Spinal cord (tissue), 10 donors: ENCODE data around the gene SKIDA1. TPM values are rescaled to one million over a fixed set of nuclear protein-coding genes. Genes with fewer than 3 reads are reported as not detected.

Experiments
- DNase-seq, 6 donors: peaks; one replicate each; pipeline versions ENCODE4 v3.0.0 to v3.0.0-alpha.2; 2013 to 2015; ENCODE audit warnings: low spot score in 6 of 6, low read depth in 4 of 6
- H3K27ac ChIP-seq: one replicate; pipeline ENCODE4 v1.5.1; 2013; ENCODE audit warnings: low read depth, low read length, control low read depth
- H3K27me3 ChIP-seq: one replicate; pipeline ENCODE4 v1.6.1; 2013; ENCODE audit warnings: low read length; ENCODE audit not compliant: control insufficient read depth, insufficient read depth
- H3K36me3 ChIP-seq: one replicate; pipeline ENCODE4 v1.6.1; 2013; ENCODE audit warnings: low read length; ENCODE audit not compliant: control insufficient read depth, insufficient read depth
- H3K4me1 ChIP-seq: one replicate; pipeline ENCODE4 v1.6.1; 2013; ENCODE audit warnings: low read length; ENCODE audit not compliant: control insufficient read depth, insufficient read depth
- H3K4me3 ChIP-seq: one replicate; pipeline ENCODE4 v1.5.1; 2013; ENCODE audit warnings: low read depth, low read length, control low read depth
- H3K9me3 ChIP-seq: one replicate; pipeline ENCODE4 v1.6.1; 2013; ENCODE audit warnings: low read length; ENCODE audit not compliant: control insufficient read depth, insufficient read depth
- WGBS: methylation state at CpG from one replicate; pipeline ENCODE4 v1.1.5; 2013; ENCODE audit warnings: missing lambda C conversion rate; ENCODE audit not compliant: insufficient coverage; 5-methylcytosine and 5-hydroxymethylcytosine counted together
- polyA plus RNA-seq, 2 donors: library from polyadenylated mRNA; unstranded; fragments of 120-200 nt; gene quantifications; one replicate each; pipeline ENCODE4 v1.2.1, GENCODE V29; 2013; ENCODE audit not compliant: insufficient read length in 2 of 2
- total RNA-seq, 2 donors: library from RNA; depleted of rRNA in 1 of 2; stranded (reverse); fragments of 120-200 nt in 1 of 2; fragments of >200 nt in 1 of 2; gene quantifications; one replicate each; pipeline versions ENCODE4 v1.2.3 to v1.2.4, GENCODE V29; 2013 to 2014
- donor health status: healthy.

The SKIDA1 gene
- total and polyA plus RNA-seq, 4 donors = 4.5 to 6.1 (median 4.8) TPM

DNA sequence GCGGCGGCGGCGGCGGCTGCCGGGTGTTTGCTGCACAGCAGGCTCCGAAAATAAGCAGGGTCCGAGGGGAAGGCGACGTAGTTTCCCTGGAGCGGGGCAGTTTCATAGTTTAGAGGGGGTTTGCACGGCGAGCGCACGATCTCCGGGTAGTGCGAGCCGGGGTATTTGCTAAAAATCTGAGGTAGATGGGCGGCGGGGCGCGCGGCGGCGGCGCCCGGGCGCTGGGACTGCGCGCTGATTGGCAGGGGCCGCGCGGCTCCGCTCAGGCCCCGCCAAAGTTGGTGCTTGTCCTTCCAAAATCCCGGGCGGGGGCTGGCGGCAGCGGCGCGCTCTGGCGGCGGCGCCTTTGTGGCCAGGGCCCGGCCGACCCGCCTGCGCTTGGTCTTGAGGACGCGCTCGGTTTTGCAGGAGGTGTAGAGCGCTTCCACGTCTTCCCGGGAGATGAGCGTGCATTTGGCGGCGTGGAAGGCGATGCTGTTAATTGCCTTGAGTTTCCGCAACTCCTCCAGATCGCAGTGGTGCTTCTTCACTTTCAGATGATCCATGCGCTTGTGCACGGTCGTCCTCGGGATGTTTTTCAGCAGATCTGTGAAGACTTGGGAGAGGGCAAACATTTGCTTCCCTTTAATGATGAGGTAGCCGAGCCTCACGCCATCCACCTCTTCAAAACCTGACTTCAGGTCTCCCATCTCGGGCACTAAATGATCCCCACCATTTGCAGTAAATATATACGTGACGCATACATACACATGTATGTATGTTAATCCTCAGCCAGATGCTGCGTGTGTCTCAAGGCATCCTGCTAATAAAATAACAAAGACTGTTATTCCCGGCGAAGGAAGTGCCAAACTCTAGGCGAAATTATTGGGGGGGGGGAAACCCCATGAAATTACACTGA is 8.1 kb downstream of the SKIDA1 start:
- Histone ChIP-seq H3K9me3 (no peaks in the 10 kb centered on the region), H3K27me3 (no peaks in the 10 kb centered on the region), H3K27ac (peak overlapping the region; percentile 97), H3K4me1 (peaks cover 7% of the 10 kb centered on the region), H3K4me3 (peak overlapping the region; percentile 78), H3K36me3 (no peaks in the 10 kb centered on the region)
- 0% methylated on average over 64 of the region's 73 CpGs for WGBS
- peak in 3 of 6 donors; percentile 81 to 88 (median 87) for DNase-seq

DNA sequence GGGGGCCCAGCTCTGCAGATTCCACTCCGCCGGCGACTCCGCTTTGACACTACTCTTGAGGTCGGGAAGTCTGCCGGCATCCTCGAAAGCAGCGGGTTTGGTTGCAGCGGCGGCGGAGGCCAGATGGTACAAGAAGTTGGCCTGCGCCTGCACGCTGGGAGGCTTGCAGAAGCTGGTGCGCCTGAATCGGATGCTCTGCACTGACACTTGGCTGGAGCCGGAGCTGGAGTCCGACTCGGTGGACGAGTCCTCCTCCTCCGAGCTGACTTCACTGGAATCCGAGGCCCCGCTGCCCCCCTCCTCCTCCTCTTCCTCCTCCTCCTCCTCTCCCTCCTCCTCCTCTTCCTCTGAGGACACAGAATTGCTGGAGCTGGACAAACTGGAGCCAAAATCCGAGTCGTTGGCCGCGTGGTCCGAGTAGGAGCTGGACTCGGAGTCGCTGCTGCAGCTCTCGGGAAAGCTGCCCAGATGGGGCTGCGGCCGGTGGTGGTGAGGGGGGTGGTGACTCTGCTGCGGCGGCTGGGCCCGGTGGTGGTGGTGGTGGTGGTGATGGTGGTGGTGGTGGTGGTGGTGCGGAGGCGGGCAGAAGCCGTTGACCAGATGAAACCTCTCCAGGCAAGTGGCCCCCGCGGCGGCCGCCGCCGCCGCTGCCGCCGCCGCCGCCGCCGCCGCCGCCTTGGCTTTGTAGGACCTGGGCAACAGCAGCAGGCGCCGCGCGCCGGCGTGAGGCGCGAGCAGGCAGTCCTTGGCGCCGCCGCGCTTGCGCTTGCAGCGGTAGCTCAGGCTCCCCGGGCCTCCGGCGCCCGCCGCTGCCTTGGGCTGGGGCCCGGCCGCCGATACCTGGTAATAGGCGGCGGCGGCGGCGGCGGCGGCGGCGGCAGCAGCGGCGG is 9.0 kb downstream of the SKIDA1 start:
- WGBS = 0% methylated on average over 85 of the region's 86 CpGs
- H3K36me3 ChIP-seq = no peaks in the 10 kb centered on the region
- no peaks in the 10 kb centered on the region for H3K27me3 ChIP-seq
- peak overlapping the region; percentile 78 for H3K4me3 ChIP-seq
- peak in 3 of 6 donors; percentile 72 to 87 (median 75) for DNase-seq
- H3K4me1 ChIP-seq = peaks cover 7% of the 10 kb centered on the region
- H3K9me3 ChIP-seq = no peaks in the 10 kb centered on the region
- H3K27ac ChIP-seq = peak overlapping the region; percentile 89

DNA sequence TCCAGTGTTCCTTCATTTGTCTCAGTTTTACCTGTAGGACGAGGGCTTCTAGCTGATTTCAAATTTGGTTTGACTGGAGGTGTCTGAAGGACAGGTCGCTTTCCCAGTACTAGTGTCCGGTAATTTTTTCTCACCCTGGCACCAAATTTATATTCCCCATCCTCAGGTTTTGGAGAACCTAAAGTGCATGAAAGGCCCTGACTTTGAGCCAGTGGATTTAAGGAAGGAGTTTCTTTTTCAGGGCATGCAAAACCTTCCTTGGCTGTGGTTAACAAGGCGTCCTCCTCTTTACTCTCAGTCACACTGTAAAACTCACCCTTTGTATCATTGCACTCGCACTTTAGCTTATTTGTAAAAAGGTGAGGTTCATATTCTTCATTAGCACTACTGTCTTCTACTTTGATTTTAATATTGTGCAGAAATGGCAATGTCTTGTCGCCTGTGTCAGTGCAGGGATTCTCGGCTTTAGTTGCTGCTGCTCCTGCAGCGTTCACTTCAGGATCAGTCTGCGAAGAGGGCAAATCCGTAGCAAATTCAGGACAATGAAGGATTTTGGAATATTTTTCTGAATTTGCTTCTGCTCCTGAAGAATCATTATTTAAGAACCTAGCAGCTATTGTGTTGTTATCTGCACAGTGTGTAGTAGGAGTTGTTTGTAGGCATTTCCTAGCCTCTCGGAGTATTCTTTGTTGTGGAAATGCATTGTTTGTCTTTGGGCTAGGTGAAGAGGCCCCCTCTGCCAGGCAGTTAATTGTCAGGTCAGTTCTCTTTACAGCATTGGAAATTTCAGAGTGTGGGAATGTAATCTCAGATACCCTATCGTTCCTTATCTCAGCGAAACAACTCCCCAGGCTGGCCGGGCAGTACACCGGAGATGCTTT is 9.9 kb downstream of the SKIDA1 start:
- no peaks in the 10 kb centered on the region for H3K36me3 ChIP-seq
- peaks cover 8% of the 10 kb centered on the region for H3K4me1 ChIP-seq
- no peaks in the 10 kb centered on the region for H3K27me3 ChIP-seq
- WGBS = 14% methylated on average over 8 of the region's 15 CpGs
- peak overlapping the region; percentile 78 for H3K4me3 ChIP-seq
- no peaks in the 10 kb centered on the region for H3K9me3 ChIP-seq
- peak overlapping the region; percentile 89 for H3K27ac ChIP-seq
- peak in 3 of 6 donors; percentile 76 to 85 (median 82) for DNase-seq

DNA sequence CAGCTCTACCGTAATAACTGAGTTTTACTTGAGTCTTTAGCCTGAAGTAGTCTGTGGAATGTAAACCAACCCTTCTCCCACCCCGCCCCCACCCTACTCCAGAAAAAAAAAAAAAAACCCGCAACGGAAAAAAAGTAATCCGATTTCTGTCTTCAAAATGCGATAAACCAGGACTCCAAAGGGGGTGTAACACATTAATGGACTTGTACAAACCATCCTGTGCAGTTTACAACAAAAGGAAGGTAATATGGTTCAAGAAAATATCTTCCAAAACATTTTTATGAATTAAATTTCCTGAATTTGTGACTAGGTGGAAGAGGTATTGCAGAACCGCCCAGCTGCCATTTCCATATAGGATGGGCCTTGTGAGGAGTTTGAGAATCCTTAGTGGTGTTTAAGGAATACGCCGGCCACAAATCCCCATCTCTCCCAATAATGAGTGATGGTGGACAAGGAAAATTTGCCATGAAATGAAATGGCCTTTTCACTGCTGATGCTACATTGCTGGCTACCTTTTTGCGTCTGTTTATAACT is 10.6 kb downstream of the SKIDA1 start:
- Histone ChIP-seq H3K9me3 (no peaks in the 10 kb centered on the region), H3K27ac (peak overlapping the region; percentile 89), H3K36me3 (no peaks in the 10 kb centered on the region), H3K27me3 (no peaks in the 10 kb centered on the region), H3K4me1 (peaks cover 15% of the 10 kb centered on the region), H3K4me3 (peak overlapping the region; percentile 78)
- DNase-seq = peak in 1 of 6 donors; percentile 68
- no CpG with 5 or more reads among the region's 10 CpGs for WGBS

DNA sequence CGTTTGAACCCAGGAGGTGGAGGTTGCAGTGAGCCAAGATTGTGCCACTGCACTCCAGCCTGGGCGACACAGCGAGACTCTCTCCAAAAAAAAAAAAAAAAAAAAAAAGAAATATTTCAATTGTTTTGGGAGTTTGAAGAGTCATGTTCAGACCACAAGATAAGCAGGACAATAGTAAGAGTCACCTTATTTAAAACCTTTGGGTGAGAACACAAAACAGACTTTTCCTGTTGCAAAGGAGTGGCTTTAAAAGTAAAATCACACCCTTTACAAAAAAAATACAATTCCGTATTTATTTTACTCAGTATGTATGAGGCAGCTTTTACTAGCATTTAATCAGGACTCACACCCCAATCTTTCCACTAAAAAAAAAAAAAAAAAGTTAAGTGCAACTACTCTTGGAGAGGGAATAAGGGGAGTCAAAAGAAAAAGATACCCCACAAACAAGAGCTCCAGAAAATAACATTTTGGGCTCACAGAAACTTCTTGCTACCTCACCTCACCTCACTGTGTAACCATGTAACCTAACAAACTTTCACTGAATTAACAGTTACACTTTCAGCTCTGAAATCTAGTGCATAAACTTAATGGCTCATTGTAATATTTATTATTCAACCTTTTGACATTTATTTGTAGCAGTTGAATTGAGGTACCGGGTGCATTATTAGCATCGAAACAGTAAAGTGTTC is 11.2 kb downstream of the SKIDA1 start:
- peaks cover 20% of the 10 kb centered on the region for H3K4me1 ChIP-seq
- peak overlapping the region; percentile 47 for H3K27ac ChIP-seq
- WGBS = no CpG with 5 or more reads among the region's 6 CpGs
- H3K36me3 ChIP-seq = no peaks in the 10 kb centered on the region
- H3K4me3 ChIP-seq = peak overlapping the region; percentile 78
- no peaks in the 10 kb centered on the region for H3K27me3 ChIP-seq
- no peaks in the 10 kb centered on the region for H3K9me3 ChIP-seq
- DNase-seq = peak in 1 of 6 donors; percentile 55

DNA sequence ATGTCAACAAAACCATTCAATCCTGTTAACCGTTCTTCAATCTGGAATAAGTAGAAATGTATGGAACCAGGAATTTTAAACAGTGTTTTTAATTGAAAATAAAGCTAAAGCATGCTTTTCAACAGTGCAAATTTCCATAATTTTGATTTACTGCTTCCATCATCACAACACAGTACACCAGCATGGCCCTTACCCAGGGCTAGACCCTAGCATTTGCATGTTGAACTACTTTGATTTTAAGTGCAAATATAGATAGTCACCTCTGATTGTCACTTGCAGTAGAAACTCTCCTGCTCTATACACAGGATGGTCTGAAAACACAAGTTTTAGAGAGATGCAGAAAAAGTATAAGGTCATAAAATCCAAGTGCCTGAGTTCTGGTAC is 12.1 kb downstream of the SKIDA1 start:
- WGBS = no CpG with 5 or more reads among the region's 1 CpG
- DNase-seq = peak in 1 of 6 donors; percentile 50

DNA sequence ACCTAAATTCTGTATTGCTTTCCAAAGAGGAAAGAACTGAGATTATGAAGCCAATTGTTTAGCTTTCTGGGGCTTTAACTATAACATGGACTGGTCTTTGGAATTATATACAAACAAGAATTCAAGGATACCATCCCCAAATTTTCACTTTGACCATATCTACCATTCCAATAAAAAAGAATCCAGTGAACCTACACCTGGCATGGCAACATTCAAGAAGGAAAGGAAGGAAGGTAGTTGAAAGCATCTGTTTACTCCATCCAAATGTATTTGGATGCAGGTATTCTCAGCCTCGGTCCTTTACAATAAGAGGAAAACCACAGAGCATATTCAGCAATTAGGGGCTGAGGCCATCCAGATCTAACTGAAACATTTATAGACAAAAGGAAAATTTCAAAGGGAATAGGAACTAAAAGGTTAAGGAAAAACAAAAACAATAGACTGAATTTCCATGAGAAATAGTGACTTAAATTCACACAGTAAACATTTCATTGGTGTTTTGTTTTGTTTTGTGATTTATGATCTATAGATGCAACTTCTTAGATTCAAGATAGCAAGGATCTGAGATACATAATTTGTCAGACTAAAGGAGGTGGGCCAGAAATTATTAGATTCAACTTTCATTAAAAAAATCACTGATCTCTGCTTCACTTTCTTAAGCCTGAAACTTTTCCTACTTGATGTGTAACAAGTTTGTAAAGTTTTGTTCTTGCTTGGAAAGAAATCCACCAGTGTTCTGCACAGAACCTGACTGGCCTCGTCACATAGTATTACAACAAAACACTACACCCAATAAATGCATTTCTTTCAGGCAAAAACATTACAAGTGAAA is 12.7 kb downstream of the SKIDA1 start:
- WGBS = 67% methylated on average over 1 of the region's 2 CpGs
- Histone ChIP-seq H3K4me1 (peaks cover 32% of the 10 kb centered on the region), H3K36me3 (no peaks in the 10 kb centered on the region), H3K27me3 (no peaks in the 10 kb centered on the region), H3K9me3 (no peaks in the 10 kb centered on the region), H3K27ac (peak overlapping the region; percentile 92), H3K4me3 (peak overlapping the region; percentile 29)
- DNase-seq = peak in 2 of 6 donors; percentile 55 to 56

More for the DNA sequence above, 12.1 kb downstream of the SKIDA1 start:
- Histone ChIP-seq H3K27me3 (no peaks in the 10 kb centered on the region), H3K4me3 (peak overlapping the region; percentile 3), H3K4me1 (peaks cover 27% of the 10 kb centered on the region), H3K9me3 (no peaks in the 10 kb centered on the region), H3K27ac (peak overlapping the region; percentile 92), H3K36me3 (no peaks in the 10 kb centered on the region)
